ENCODE measurements around the gene XIRP1. TPM values are rescaled to one million over a fixed set of nuclear protein-coding genes. Genes with fewer than 3 reads are reported as not detected.

XIRP1 gene
- total RNA-seq, 4 donors from 2014 or later: not detected

- TF ChIP-seq CTCF (IDR thresholded peaks at IDR 0.05; ENCODE audit: low read depth): no peak
These were observed 25.4 kb downstream of the XIRP1 start for GRCh38 chr3:39166932-39167532.

GRCh38 chr3:39166134-39166710 lies 26.2 kb downstream of the XIRP1 start:
- no peak for TF ChIP-seq CTCF (IDR thresholded peaks at IDR 0.05; ENCODE audit: low read depth)

- TF ChIP-seq CTCF (IDR thresholded peaks at IDR 0.05; ENCODE audit: low read depth): no peak
These were observed 26.9 kb downstream of the XIRP1 start for GRCh38 chr3:39165518-39165917.

GRCh38 chr3:39164414-39164813 lies 28.0 kb downstream of the XIRP1 start:
- no peak for TF ChIP-seq CTCF (IDR thresholded peaks at IDR 0.05; ENCODE audit: low read depth)

- TF ChIP-seq CTCF (IDR thresholded peaks at IDR 0.05; ENCODE audit: low read depth): no peak
These were observed 34.2 kb downstream of the XIRP1 start for GRCh38 chr3:39158148-39158715.

GRCh38 chr3:39157359-39157758 lies 35.0 kb downstream of the XIRP1 start:
- TF ChIP-seq CTCF (IDR thresholded peaks at IDR 0.05; ENCODE audit: low read depth): no peak

- TF ChIP-seq CTCF (IDR thresholded peaks at IDR 0.05; ENCODE audit: low read depth): no peak
These were observed 36.0 kb downstream of the XIRP1 start for GRCh38 chr3:39156421-39156820.
